Measurements from ENCODE around the gene TMEM170B.

Gene TMEM170B

GRCh38 chr6:11609324-11610071 is 71.9 kb downstream of the TMEM170B start:
- TF ChIP-seq EZH2 (IDR thresholded peaks at IDR 0.05; ENCODE audit: borderline replicate concordance, low read depth, low read length, severe bottlenecking) (no peak), CTCF (IDR thresholded peaks at IDR 0.05; ENCODE audit: borderline replicate concordance, extremely low read depth, low read length, poor library complexity, severe bottlenecking) (no peak)
- Histone ChIP-seq H3K27ac (ENCODE audit: low read length) (no peak overlapping the region), H3K36me3 (ENCODE audit: insufficient read depth, low read length) (no peaks in the 10 kb centered on the region), H3K79me2 (ENCODE audit: insufficient read depth, low read length) (no peaks in the 10 kb centered on the region), H2AFZ (ENCODE audit: low read depth, low read length) (no peak overlapping the region), H3K4me2 (ENCODE audit: insufficient read depth, low read length) (no peak overlapping the region), H3K4me1 (ENCODE audit: insufficient read depth, low read length) (no peaks in the 10 kb centered on the region), H3K9ac (ENCODE audit: low read depth, low read length) (no peak overlapping the region), H3K4me3 (ENCODE audit: low read depth in 1 of 2, low read length in 2 of 2) (no peak overlapping the region), H3K9me3 (ENCODE audit: insufficient read depth, low read length, severe bottlenecking) (no peaks in the 10 kb centered on the region), H3K27me3 (ENCODE audit: insufficient read depth, low read length, poor library complexity) (peaks cover 10% of the 10 kb centered on the region), H4K20me1 (ENCODE audit: insufficient read depth, low read length) (no peaks in the 10 kb centered on the region)
- ATAC-seq (ENCODE audit: insufficient read depth, low read depth) (no peak), DNase-seq (no peak)

GRCh38 chr6:11613336-11613735 is 75.8 kb downstream of the TMEM170B start:
- H3K9ac ChIP-seq (ENCODE audit: low read depth, low read length) = no peak overlapping the region
- H3K27ac ChIP-seq (ENCODE audit: low read length) = no peak overlapping the region
- H3K4me2 ChIP-seq (ENCODE audit: insufficient read depth, low read length) = no peak overlapping the region
- no peaks in the 10 kb centered on the region for H3K9me3 ChIP-seq (ENCODE audit: insufficient read depth, low read length, severe bottlenecking)
- H3K27me3 ChIP-seq (ENCODE audit: insufficient read depth, low read length, poor library complexity) = peaks cover 3% of the 10 kb centered on the region
- DNase-seq (no peak), ATAC-seq (ENCODE audit: insufficient read depth, low read depth) (no peak)
- no peaks in the 10 kb centered on the region for H3K36me3 ChIP-seq (ENCODE audit: insufficient read depth, low read length)
- TF ChIP-seq EZH2 (IDR thresholded peaks at IDR 0.05; ENCODE audit: borderline replicate concordance, low read depth, low read length, severe bottlenecking) = no peak
- no peak for TF ChIP-seq CTCF (IDR thresholded peaks at IDR 0.05; ENCODE audit: borderline replicate concordance, extremely low read depth, low read length, poor library complexity, severe bottlenecking)
- H4K20me1 ChIP-seq (ENCODE audit: insufficient read depth, low read length) = no peaks in the 10 kb centered on the region
- no peak overlapping the region for H2AFZ ChIP-seq (ENCODE audit: low read depth, low read length)
- H3K4me3 ChIP-seq (ENCODE audit: low read depth in 1 of 2, low read length in 2 of 2) = no peak overlapping the region
- no peaks in the 10 kb centered on the region for H3K4me1 ChIP-seq (ENCODE audit: insufficient read depth, low read length)
- no peaks in the 10 kb centered on the region for H3K79me2 ChIP-seq (ENCODE audit: insufficient read depth, low read length)

- Histone ChIP-seq H3K4me2 (ENCODE audit: insufficient read depth, low read length) (no peak overlapping the region), H3K4me1 (ENCODE audit: insufficient read depth, low read length) (no peaks in the 10 kb centered on the region), H2AFZ (ENCODE audit: low read depth, low read length) (no peak overlapping the region)
Observed at GRCh38 chr6:11613858-11614257, 76.3 kb downstream of the TMEM170B start.

More at GRCh38 chr6:11613858-11614257, 76.3 kb downstream of the TMEM170B start:
- DNase-seq (no peak), ATAC-seq (ENCODE audit: insufficient read depth, low read depth) (no peak)
- H3K9me3 ChIP-seq (ENCODE audit: insufficient read depth, low read length, severe bottlenecking) = no peaks in the 10 kb centered on the region
- no peak overlapping the region for H3K27ac ChIP-seq (ENCODE audit: low read length)
- H3K4me3 ChIP-seq (ENCODE audit: low read depth in 1 of 2, low read length in 2 of 2) = no peak overlapping the region
- TF ChIP-seq EZH2 (IDR thresholded peaks at IDR 0.05; ENCODE audit: borderline replicate concordance, low read depth, low read length, severe bottlenecking) = no peak
- no peak for TF ChIP-seq CTCF (IDR thresholded peaks at IDR 0.05; ENCODE audit: borderline replicate concordance, extremely low read depth, low read length, poor library complexity, severe bottlenecking)
- H3K27me3 ChIP-seq (ENCODE audit: insufficient read depth, low read length, poor library complexity) = peaks cover 3% of the 10 kb centered on the region
- H3K9ac ChIP-seq (ENCODE audit: low read depth, low read length) = no peak overlapping the region
- H3K36me3 ChIP-seq (ENCODE audit: insufficient read depth, low read length) = no peaks in the 10 kb centered on the region
- no peaks in the 10 kb centered on the region for H4K20me1 ChIP-seq (ENCODE audit: insufficient read depth, low read length)
- H3K79me2 ChIP-seq (ENCODE audit: insufficient read depth, low read length) = no peaks in the 10 kb centered on the region

Data from DND-41 (cell line).